Measurements from ENCODE around the gene PC.

Gene PC

GRCh38 chr11:66909181-66909580, 49.0 kb downstream of the PC start:
- DNase-seq (ENCODE audit: low read depth), result no peak

- DNase-seq (ENCODE audit: low read depth), result no peak
Measured at GRCh38 chr11:66907751-66908630, 50.2 kb downstream of the PC start.

- no peak for DNase-seq (ENCODE audit: low read depth)
Measured at GRCh38 chr11:66906061-66906733, 52.0 kb downstream of the PC start.

GRCh38 chr11:66905631-66906030, 52.6 kb downstream of the PC start:
- DNase-seq (ENCODE audit: low read depth), result no peak

GRCh38 chr11:66904981-66905521, 53.1 kb downstream of the PC start:
- no peak for DNase-seq (ENCODE audit: low read depth)

GRCh38 chr11:66904561-66904960, 53.6 kb downstream of the PC start:
- DNase-seq (ENCODE audit: low read depth), result no peak

- no peak for DNase-seq (ENCODE audit: low read depth)
Measured at GRCh38 chr11:66904055-66904454, 54.1 kb downstream of the PC start.

GRCh38 chr11:66902486-66903177, 55.6 kb downstream of the PC start:
- no peak for DNase-seq (ENCODE audit: low read depth)

- no peak for DNase-seq (ENCODE audit: low read depth)
Measured at GRCh38 chr11:66901964-66902390, 56.2 kb downstream of the PC start.

GRCh38 chr11:66894141-66894540, 64.0 kb downstream of the PC start:
- no peak for DNase-seq (ENCODE audit: low read depth)

GRCh38 chr11:66892911-66893310, 65.3 kb downstream of the PC start:
- no peak for DNase-seq (ENCODE audit: low read depth)

GRCh38 chr11:66891851-66892660, 66.1 kb downstream of the PC start:
- peak; percentile 4 for DNase-seq (ENCODE audit: low read depth)

GRCh38 chr11:66889960-66890359, 68.2 kb downstream of the PC start:
- DNase-seq (ENCODE audit: low read depth), result no peak

GRCh38 chr11:66888282-66888681, 69.9 kb downstream of the PC start:
- no peak for DNase-seq (ENCODE audit: low read depth)

GRCh38 chr11:66887526-66887925, 70.7 kb downstream of the PC start:
- no peak for DNase-seq (ENCODE audit: low read depth)

- DNase-seq (ENCODE audit: low read depth), result no peak
Measured at GRCh38 chr11:66886671-66887221, 71.4 kb downstream of the PC start.

GRCh38 chr11:66885950-66886440, 72.2 kb downstream of the PC start:
- DNase-seq (ENCODE audit: low read depth), result no peak

GRCh38 chr11:66885469-66885868, 72.7 kb downstream of the PC start:
- no peak for DNase-seq (ENCODE audit: low read depth)

- no peak for DNase-seq (ENCODE audit: low read depth)
Measured at GRCh38 chr11:66884443-66884842, 73.7 kb downstream of the PC start.

- peak; percentile 21 for DNase-seq (ENCODE audit: low read depth)
Measured at GRCh38 chr11:66883016-66883965, 74.9 kb downstream of the PC start.
